Measurements from ENCODE around the gene GPC3.

The GPC3 gene

GRCh38 chrX:133970076-133970475 lies 15.3 kb downstream of the GPC3 start:
- DNase-seq (ENCODE audit: low read depth in 1 of 2, low spot score in 1 of 2) = no peak

DNA sequence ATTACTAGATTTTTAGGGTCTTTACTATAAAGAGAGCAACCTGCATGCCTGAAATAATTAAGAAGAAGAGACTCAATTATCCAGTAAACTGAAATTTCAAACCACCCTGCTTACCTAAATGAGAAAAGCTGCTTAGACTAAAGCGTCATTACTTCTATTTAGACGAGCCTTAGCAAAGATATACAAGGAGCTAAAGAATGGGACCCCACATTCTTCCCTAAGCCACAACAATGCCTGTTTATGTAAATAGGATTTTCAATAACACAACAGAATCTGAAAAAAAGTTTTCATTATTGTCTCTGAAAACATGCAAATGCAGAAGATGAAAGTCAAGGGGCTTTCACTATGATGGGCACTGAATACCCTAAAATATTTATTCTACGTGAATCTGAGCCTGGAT lies 16.2 kb downstream of the GPC3 start:
- DNase-seq (ENCODE audit: low read depth in 1 of 2, low spot score in 1 of 2) = no peak

DNA sequence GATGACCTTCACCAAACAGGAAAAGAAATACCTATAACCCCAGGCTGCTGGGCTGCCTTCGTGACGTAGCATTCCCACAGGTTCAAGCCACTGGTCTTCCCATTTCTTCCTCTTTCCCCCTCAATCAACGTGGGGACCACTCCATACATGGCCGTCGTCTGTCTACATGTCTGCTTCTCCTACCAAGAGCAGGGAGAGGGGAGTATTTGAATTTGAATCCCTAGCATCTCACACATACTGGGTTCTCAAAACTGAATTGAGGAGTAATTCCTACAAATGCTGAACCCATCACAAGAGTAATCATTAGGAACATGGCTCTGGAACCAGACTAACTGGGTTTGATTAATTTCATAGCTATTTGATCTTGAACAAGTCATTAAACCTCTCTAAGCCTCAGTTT lies 17.3 kb downstream of the GPC3 start:
- DNase-seq (ENCODE audit: low read depth in 1 of 2, low spot score in 1 of 2) = no peak

GRCh38 chrX:133966199-133966598 lies 19.2 kb downstream of the GPC3 start:
- DNase-seq (ENCODE audit: low read depth in 1 of 2, low spot score in 1 of 2) = no peak

DNA sequence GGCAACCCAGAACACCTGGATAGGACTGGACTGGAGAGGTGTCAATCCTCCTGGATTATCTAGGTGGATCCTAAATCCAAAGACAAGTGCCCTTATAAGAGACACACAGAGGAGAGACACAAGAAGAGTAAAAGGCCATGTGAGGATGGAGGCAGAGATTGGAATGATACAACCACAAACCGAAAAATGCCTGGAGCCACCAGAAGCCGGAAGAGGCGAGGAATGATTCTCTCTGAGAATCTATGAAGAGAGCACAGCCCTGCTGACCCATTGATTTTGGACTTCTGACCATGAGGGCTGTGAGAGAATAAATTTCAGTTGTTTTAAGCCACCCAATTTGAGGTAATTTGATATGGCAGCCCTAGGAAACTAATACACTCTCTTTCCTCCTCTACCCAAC lies 20.1 kb downstream of the GPC3 start:
- DNase-seq (ENCODE audit: low read depth in 1 of 2, low spot score in 1 of 2) = no peak

GRCh38 chrX:133961046-133961445 lies 24.3 kb downstream of the GPC3 start:
- no peak for DNase-seq (ENCODE audit: low read depth in 1 of 2, low spot score in 1 of 2)

- no peak for DNase-seq (ENCODE audit: low read depth in 1 of 2, low spot score in 1 of 2)
These were observed 25.4 kb downstream of the GPC3 start for GRCh38 chrX:133959972-133960371.

DNA sequence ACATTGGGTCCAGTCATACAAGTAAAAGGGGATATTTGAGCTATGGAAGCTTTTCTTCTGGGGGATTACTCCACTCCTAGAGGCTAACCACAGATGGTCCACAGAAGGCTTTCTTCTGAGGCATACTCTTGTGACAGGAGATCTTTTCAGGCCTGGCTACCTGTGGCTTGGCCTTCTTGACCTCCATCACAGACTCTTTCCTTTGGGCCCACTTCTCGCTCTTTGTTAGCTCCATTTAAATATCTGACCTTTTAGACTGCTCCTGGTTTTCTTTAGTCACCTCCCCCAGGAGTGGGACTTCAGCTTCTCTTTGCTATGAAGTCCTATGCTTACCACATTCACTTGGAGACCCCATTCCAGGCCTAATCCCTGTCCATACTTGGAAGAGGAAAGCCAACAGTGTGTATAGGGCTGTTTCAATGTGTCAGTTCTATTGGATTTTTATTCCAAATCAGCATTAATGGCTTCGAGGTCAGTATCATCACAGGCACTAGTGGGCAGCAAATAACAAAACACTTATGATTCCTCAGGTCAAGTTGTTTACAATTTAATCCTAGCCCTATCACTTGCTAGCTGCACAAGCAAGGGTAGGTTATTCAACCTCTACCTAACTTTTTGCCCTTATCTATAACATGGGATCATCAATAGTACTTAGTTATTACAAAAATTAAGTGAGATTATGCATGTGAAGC lies 26.3 kb downstream of the GPC3 start:
- no peak for DNase-seq (ENCODE audit: low read depth in 1 of 2, low spot score in 1 of 2)

- no peak for DNase-seq (ENCODE audit: low read depth in 1 of 2, low spot score in 1 of 2)
These were observed 28.6 kb downstream of the GPC3 start for GRCh38 chrX:133956570-133957340.

- DNase-seq (ENCODE audit: low read depth in 1 of 2, low spot score in 1 of 2) = no peak
These were observed 31.5 kb downstream of the GPC3 start for GRCh38 chrX:133953785-133954355.

DNA sequence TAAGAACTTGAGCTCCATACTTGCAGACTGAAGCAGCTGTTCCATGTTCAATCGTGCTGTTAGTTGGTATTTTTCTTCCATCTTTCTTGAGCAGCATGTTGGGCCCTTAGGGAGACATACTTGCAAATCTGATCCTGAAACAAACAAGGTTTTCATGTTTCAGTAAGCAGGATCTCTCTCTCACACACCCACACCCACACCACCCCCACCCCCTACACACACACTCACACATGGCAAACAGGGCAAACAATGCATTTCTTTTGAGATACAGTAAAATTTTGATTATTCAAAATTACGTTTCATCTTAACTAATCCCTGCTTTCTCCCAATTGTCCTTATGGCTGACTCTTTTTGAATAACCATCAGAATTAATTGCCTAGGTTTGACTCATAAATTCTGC lies 32.3 kb downstream of the GPC3 start:
- DNase-seq (ENCODE audit: low read depth in 1 of 2, low spot score in 1 of 2) = no peak

DNA sequence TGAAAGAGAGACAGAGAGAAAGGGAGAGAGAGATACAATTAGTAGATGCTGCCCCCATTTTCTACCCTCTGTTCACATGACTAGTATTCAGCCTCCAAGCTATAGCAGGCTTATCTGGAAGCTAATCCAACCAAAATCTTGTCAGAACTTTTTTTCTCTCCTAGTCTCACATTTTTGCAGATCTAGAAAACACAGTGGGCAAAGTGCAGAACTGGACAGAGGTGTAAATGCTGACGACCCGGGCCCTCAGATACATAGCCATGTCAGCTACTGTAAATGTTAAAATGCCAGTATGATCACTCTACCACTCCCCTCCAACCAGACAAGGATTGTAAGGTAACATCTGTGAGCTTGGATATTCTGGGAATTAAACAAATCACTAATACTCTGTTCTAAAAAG lies 34.3 kb downstream of the GPC3 start:
- DNase-seq (ENCODE audit: low read depth in 1 of 2, low spot score in 1 of 2) = no peak

GRCh38 chrX:133950214-133950613 lies 35.2 kb downstream of the GPC3 start:
- DNase-seq (ENCODE audit: low read depth in 1 of 2, low spot score in 1 of 2) = no peak

DNA sequence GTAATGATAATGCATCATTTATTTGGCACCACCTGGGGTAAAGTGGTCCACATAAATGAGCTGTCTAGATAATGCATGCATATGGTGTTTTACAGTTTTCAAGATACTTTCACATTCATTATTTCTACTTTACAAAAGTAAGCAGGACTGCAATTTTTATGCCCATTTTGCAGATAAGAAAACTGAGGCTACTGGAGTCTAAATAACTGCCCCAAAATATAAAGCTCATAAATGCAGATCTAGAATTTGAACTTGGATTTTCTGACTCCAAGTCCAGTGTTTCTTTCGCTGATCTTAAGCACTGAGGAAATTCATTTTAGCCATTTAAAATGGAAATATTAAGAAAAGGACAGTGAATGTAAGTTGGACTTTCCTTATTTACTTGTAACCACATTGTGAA lies 36.5 kb downstream of the GPC3 start:
- no peak for DNase-seq (ENCODE audit: low read depth in 1 of 2, low spot score in 1 of 2)

- no peak for DNase-seq (ENCODE audit: low read depth in 1 of 2, low spot score in 1 of 2)
These were observed 37.4 kb downstream of the GPC3 start for GRCh38 chrX:133947996-133948395.

DNA sequence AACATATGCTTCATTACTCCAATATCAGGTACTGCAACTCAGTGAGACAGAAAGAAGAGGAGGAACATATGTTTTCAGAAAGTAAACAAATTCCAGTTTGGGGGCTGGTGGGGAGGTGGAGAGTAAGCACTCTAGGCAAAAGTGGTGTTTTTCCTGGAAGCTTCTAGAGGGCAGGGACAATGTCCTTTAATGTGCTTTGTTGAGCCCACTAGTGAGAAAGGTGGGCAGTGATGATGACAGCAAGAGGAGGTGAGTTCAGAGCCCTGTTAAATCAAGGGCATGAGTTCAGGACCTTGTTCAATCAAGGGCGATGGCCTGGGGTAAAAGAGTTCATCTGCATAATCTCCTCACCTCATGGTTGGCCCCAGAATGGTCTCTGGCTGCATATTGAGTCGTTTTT lies 38.4 kb downstream of the GPC3 start:
- DNase-seq (ENCODE audit: low read depth in 1 of 2, low spot score in 1 of 2) = no peak

DNA sequence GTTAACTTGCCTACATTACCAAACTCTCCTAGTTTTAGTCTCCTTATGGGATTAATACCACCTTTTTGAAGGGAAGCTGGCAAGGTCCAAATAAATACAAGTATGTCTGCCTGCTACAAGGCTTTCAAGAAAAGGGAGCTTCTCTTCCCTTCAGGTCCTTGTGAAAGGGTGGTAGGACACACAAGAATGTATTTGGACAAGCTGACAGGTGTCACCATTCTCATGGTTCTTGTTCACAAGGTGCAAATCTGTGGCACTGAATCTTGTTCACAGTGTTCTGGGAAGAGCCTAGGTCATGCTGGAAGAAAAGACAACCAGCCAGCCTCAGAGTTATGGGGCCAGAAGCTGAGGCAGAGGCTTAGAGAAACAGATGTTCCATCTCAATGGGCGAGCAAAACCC lies 41.9 kb downstream of the GPC3 start:
- no peak for DNase-seq (ENCODE audit: low read depth in 1 of 2, low spot score in 1 of 2)

GRCh38 chrX:133939655-133940302 lies 45.6 kb downstream of the GPC3 start:
- DNase-seq (ENCODE audit: low read depth in 1 of 2, low spot score in 1 of 2) = no peak

- no peak for DNase-seq (ENCODE audit: low read depth in 1 of 2, low spot score in 1 of 2)
These were observed 46.9 kb downstream of the GPC3 start for GRCh38 chrX:133938530-133938929.

DNA sequence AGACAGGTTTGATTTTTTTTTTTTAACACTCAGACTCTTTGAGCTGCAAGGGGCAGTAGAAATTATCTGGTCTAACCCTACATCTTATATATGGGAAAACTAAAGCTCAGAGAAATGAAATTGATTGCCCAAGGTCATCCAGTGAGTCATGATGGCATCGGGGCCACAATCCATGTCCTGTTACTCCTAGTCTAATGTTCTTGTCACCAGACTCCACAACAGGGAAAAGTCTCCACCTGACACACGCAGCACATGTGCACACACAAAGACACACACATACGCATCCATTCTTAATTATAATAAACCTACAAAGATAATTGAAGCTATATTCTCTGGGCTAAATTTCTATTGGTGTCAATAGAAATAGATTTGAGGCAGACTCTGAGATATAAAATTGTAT lies 48.4 kb downstream of the GPC3 start:
- DNase-seq (ENCODE audit: low read depth in 1 of 2, low spot score in 1 of 2) = no peak

- no peak for DNase-seq (ENCODE audit: low read depth in 1 of 2, low spot score in 1 of 2)
These were observed 50.3 kb downstream of the GPC3 start for GRCh38 chrX:133935076-133935475.

DNA sequence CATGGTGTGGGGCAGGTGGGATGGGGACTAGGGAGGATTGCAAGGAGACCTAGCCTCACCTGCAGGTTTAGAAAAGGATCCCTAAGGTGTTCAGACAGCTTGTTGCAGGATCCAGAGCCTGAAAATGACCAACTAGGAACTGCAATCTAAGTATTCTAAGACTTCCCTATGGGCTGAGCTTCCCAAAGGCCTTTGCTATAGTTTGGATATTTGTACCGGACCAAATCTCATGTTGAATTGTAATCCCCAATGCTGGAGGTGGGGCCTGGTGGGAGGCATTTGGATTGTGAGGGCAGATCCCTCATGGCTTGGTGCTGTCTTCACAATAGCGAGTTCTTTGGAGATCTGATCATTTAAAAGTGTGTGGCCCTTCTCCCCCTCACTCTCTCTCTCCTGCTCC lies 52.1 kb downstream of the GPC3 start:
- no peak for DNase-seq (ENCODE audit: low read depth in 1 of 2, low spot score in 1 of 2)
